HT1080 (cell line): ENCODE measurements around the gene CNTN6. TPM values are rescaled to one million over a fixed set of nuclear protein-coding genes. Genes with fewer than 3 reads are reported as not detected.

Source experiments
- DNase-seq: peaks from one replicate; pipeline ENCODE4 v3.0.0-alpha.2; 2015; ENCODE audit warnings: low read depth
- total RNA-seq: library from RNA; depleted of rRNA; stranded (reverse); fragments of >200 nt; shearing (Covaris generic); gene quantifications from 2 replicates; pipeline ENCODE4 v1.2.3, GENCODE V29; 2014

The CNTN6 gene
- total RNA-seq, 1 experiment from 2014 or later: 0.11 TPM

DNA sequence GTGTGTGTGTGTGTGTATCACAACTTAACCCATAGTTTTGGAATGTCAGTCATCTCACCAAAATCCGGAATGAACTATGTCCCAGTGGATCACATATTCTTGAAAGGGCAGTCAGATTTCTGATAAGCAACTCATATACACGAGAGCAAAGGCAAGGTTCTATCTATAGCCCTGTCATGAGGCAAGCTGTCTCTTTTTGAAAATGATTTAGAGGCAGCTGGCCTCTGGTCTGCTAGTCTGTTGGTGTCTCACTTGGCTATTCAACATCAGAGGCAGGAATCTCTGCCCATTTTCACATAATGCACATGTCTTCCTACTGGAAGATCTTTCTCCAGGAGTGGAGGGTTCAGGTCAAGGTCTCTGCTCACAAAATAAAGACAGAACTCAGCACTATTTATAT lies 79.8 kb downstream of the CNTN6 start:
- DNase-seq: no peak

- DNase-seq: peak; percentile 39
Measured at GRCh38 chr3:1179146-1179545, 86.3 kb downstream of the CNTN6 start.

DNA sequence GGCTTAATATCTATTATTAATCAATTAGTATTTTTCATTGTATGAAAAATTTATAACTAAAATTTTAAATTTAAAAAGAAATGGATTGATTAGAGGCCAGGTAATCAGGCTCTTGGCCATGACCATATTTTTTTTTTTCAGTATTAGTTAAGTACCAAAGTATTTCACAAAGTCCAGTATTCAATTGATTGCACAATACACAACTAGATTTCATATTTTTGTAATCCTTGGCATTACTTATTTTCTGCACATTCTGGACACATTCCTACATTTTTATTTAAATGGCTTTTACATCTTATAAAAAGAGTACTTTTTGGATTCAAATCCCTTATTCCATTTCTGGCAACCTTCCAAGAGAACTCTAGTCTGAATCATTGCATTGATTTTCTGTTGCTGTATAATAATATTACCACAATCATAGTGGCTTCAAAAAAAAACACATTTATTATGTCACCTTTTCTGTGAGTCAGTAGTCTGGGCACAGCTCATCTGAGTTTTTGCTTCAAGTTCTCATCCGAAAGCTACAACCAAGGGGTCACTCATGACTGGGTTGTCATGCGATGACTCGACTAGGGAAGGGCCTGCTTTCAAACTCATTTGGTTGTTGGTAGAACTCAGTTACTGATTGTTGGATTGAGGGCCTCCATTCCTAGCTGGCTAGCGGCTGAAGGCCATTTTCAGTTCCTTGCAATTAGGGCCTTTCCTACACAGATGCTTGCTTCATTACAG lies 90.7 kb downstream of the CNTN6 start:
- DNase-seq: peak; percentile 87

GRCh38 chr3:1190569-1190968 lies 97.7 kb downstream of the CNTN6 start:
- DNase-seq: peak; percentile 76

DNA sequence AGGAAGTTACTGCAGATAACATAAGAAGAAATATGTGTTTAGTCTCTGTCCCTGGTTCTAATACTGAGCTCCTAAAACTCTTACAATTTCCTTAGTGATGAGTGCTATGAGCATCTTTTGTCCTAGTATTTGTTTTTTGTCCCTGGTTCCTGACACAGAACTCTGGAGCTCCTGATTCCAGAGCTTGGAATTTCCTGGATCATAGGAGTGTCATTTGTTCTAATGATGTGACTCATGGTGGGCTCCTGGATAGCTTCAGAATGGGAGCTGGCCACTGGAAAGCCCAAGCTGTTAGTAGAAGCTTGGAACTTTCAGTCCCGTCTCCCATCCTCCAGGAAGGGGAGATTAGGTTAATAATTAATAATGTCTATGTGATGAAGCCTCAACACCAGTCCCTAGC lies 98.2 kb downstream of the CNTN6 start:
- peak; percentile 69 for DNase-seq

- DNase-seq: peak; percentile 60
Measured at GRCh38 chr3:1195947-1196346, 103.1 kb downstream of the CNTN6 start.

DNA sequence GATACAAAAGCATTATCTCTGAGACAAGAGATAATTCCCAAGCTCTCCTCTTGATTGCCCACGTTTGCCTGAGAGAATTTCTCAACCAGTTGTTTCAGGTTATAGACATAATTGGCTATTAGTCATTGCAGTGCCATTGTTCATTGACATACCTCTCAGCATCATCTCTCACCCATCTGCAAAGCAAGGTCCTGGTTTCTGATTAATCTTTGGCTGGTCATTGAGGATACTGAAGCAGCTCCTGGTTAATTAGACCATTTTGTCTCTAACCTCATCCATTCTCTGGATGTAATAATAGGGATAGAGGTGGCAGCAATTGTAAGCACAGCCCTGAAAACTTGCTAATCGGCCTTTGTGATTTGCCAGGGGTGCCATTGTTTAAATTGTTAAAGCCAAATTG lies 104.2 kb downstream of the CNTN6 start:
- DNase-seq: no peak

- no peak for DNase-seq
Measured at GRCh38 chr3:1200371-1200770, 107.5 kb downstream of the CNTN6 start.

DNA sequence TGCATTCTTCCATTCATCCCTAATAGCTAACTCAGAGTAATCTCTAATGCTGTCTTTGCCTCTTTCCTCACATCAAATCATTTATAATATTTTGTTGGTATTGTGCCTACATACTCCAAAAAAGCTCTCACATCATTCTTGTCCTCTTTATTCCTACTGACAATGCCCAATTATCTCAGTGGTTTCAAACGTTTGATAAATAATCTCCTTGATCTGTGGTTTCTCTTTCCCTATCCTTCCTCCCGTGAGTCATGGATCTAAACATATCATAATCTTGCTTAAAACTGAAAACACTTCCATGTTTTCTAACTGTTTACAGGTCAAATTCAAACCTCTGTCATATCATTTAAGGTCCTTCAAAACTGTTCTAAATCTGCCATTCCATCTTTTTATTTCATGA lies 115.1 kb downstream of the CNTN6 start:
- peak; percentile 25 for DNase-seq

DNA sequence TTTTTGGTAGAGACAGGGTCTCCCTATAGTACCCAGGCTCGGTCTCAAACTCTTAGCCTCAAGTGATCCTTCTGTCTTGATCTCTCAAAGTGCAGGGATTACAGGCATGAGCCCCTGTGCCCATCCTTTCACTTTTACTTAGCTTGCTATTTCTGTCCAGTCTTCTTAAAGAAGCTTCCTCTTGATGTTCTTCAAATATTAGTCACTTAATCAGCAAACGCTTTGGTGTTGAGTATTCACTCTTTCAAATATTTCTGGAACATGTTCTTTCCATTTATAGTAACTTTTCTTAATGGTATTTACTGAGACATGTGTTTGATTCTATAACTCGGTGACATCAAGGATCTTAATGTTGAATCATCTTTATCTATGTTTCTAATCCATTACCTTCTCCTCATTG lies 122.1 kb downstream of the CNTN6 start:
- no peak for DNase-seq

DNA sequence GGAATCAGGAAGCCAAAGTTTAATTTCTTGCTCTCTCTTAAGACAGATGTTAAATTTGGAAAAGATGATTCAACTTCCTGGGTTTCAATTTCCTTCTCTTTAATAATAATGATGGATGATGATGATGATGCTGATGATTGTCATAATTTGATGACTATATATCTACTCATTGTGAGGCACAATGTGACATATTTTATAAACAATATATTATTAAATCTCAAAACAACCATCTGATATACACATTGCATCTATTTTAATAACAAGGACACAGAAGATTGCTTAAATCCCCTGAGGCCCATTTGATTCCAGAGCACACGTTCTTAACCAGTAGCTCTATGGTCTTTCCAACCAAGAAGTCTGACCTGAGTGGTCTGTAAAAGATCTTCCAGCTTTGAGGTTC lies 124.0 kb downstream of the CNTN6 start:
- peak; percentile 34 for DNase-seq

GRCh38 chr3:1227111-1227510 lies 134.3 kb downstream of the CNTN6 start:
- no peak for DNase-seq

GRCh38 chr3:1228289-1228688 lies 135.5 kb downstream of the CNTN6 start:
- no peak for DNase-seq

- no peak for DNase-seq
Measured at GRCh38 chr3:1230920-1231319, 138.1 kb downstream of the CNTN6 start.

DNA sequence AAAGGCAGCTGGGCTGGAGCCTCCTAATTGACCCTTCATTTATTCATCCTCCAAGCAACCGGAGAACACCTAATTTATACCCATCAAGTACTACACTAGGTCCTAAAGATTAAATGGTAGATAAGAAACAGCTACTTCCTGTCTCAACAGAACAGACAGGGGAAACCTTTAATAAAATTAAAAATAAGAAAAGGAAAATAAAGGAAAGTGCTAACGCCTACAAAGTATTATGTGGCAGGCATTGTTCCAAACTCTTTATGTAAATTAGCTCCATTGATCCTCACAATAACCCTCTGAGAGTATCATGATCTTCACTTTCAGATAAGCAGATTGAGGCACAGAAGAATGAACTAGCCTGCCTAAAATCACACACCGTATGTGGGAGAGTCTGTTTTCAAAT lies 139.5 kb downstream of the CNTN6 start:
- DNase-seq: no peak

DNA sequence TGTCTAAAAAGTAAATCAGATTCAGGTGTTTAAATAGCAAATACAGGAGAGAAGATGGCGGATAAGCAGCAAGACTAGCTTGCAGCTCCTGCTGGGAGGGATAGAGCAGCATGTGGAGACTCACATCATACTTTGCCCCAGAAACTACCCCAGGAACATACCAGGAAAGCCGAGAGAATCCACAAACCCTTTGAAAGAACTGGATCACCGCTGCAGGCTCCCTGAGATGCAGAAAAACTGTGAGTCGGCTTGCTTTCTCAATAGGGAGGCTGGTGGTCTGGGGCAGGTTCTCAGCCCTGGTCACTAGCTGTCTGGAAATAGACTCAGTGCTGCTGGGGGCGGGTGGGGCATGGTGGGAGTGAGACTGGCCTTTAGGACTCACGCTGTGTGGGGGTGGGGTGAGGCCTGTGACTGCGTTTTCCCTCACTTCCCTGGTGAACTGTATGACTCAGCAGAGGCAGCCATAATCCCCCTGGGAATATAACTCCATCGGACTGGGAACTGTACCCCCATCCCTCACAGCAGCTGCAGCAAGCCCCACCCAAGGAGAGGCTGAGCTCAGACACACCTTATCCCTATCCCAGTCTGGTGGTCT lies 142.8 kb downstream of the CNTN6 start:
- DNase-seq: peak; percentile 44

DNA sequence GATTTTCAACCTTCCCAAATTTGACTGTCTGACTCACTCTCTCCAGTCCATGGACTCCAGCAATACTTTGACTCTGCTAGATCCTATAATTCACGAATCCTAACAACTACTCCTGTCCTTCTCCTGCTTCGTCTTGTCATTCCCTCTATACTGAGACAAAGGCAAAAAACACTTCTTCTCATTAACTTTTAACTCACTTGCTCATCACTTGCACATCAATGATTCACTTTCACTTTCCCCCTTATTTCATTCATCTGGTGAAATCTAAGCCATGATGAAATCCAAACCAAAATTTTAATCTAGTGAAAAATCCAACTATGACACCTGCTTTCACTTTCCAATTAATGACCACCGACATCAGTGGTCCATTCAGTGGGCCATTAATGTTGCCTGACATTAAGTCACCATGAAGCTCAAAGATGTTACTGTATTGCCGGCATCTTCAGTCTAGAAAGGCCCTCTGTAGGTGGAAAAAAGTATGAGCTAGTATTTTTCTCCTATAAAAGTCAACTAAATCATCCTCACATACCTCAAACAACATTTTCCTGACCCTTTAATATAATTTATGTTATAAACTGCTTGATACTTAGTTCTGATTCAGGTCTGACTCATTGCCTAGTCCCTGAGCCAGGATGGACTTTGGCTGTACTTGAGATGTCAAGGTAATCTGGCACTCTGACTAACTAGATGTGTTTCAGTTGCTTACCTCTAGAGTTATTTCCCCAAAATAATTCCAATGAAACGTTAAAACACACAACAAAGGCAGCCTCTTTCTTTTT lies 158.6 kb downstream of the CNTN6 start:
- DNase-seq: peak; percentile 65

DNA sequence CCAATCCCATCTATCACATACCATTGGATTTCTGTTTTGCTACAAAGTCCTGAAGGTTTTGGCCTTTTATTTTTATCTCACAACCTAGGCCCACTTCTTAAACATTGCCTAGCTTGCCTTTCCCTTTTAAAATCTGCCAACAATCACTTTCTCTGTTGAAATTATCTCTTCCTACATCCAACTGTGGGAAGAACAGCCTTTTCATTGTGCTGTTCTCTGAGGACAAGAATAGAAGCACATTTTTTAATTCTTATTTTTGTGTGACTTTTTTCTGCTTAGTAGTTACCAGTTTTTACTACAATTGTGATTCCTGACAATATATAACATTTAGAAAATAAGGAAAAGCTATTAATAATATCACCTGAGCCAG lies 159.2 kb downstream of the CNTN6 start:
- DNase-seq: no peak

GRCh38 chr3:1262246-1262645 lies 169.4 kb downstream of the CNTN6 start:
- no peak for DNase-seq

- DNase-seq: no peak
Measured at GRCh38 chr3:1263121-1263520, 170.3 kb downstream of the CNTN6 start.

- no peak for DNase-seq
Measured at GRCh38 chr3:1269808-1270207, 177.0 kb downstream of the CNTN6 start.

- no peak for DNase-seq
Measured at GRCh38 chr3:1272546-1273265, 179.9 kb downstream of the CNTN6 start.
